B cell (primary cell): ENCODE measurements around the gene NRXN2. TPM values are rescaled to one million over a fixed set of nuclear protein-coding genes. Genes with fewer than 3 reads are reported as not detected.

Source experiments
- ATAC-seq: fragments of 200-7000 bp; cut with Tn5 transposase; one replicate; pipeline ENCODE4 v1.10.0; 2021; ENCODE audit warnings: low read depth, mild to moderate bottlenecking, moderate number of reproducible peaks, moderate library complexity
- CTCF ChIA-PET: fragments of 350-600 bp; sonication (Branson Sonifier 250); formaldehyde crosslinking; loops from one replicate; lab custom pipeline; 2021; ENCODE audit warnings: antibody characterized with exemption, inconsistent platforms; lab: Charles Lee
- POLR2A ChIA-PET: fragments of 350-600 bp; sonication (Branson Sonifier 250); formaldehyde crosslinking; loops from one replicate; lab custom pipeline; 2021; ENCODE audit warnings: antibody characterized with exemption; lab: Charles Lee
- DNase-seq: peaks from one replicate; pipeline ENCODE4 v3.0.0; 2013
- H2AFZ ChIP-seq: 2 replicates; pipeline ENCODE4 v1.6.1; 2012; ENCODE audit warnings: mild to moderate bottlenecking, low read depth, low read length; ENCODE audit not compliant: insufficient read depth, poor library complexity, severe bottlenecking
- H3K27ac ChIP-seq, 2 donors: 1 replicate in 1 of 2; 2 replicates in 1 of 2; pipeline ENCODE4 v1.5.1; 2012 to 2013; ENCODE audit warnings: low read length in 2 of 2, mild to moderate bottlenecking in 2 of 2, moderate library complexity in 1 of 2
- H3K27me3 ChIP-seq, 4 experiments: fragments of 200-600 bp in 1 of 4; sonication (generic) in 1 of 4; replicated peaks in 1 of 4; 1 replicate in 2 of 4; 2 replicates in 2 of 4; pipeline versions ENCODE4 v1.6.1 to v1.7.0; 2013 to 2016; ENCODE audit warnings: low read length in 3 of 4, mild to moderate bottlenecking in 2 of 4, mixed read lengths in 1 of 4, moderate library complexity in 1 of 4; ENCODE audit not compliant: insufficient read depth in 4 of 4, control insufficient read depth in 3 of 4; ENCODE audit errors: control extremely low read depth in 1 of 4
- H3K36me3 ChIP-seq, 2 experiments: replicated peaks in 1 of 2; 1 replicate in 1 of 2; 2 replicates in 1 of 2; pipeline versions ENCODE4 v1.6.1 to v1.7.1; 2013; ENCODE audit warnings: low read length in 1 of 2; ENCODE audit not compliant: insufficient read depth in 2 of 2, control insufficient read depth in 1 of 2; ENCODE audit errors: control extremely low read depth in 1 of 2, extremely low read depth in 1 of 2
- H3K4me1 ChIP-seq, 2 donors: fragments of 200-600 bp in 1 of 2; sonication (generic) in 1 of 2; 1 replicate in 1 of 2; 2 replicates in 1 of 2; pipeline versions ENCODE4 v1.5.1 to v1.6.1; 2013 to 2017; ENCODE audit warnings: low read length in 2 of 2; ENCODE audit not compliant: control insufficient read depth in 2 of 2, insufficient read depth in 2 of 2
- H3K4me2 ChIP-seq: replicated peaks from 2 replicates; pipeline ENCODE3; 2012; ENCODE audit warnings: mild to moderate bottlenecking, low read depth, low read length; ENCODE audit not compliant: poor library complexity, severe bottlenecking
- H3K4me3 ChIP-seq, 5 experiments: fragments of 200-600 bp in 1 of 5; sonication (generic) in 1 of 5; 1 replicate in 3 of 5; 2 replicates in 2 of 5; pipeline versions ENCODE4 v1.5.1 to v1.7.0; 2011 to 2016; ENCODE audit warnings: low read length in 4 of 5, mild to moderate bottlenecking in 4 of 5, low read depth in 2 of 5, control low read depth in 1 of 5, moderate library complexity in 1 of 5; ENCODE audit not compliant: insufficient read depth in 1 of 5; ENCODE audit errors: control extremely low read depth in 1 of 5, extremely low read depth in 1 of 5
- H3K79me2 ChIP-seq: fragments of 200-600 bp; sonication (generic); one replicate; pipeline ENCODE4 v1.6.0; 2016; ENCODE audit warnings: low read length; ENCODE audit not compliant: control insufficient read depth, insufficient read depth
- H3K9ac ChIP-seq: fragments of 200-600 bp; sonication (generic); 2 replicates; pipeline ENCODE4 v1.6.1; 2017; ENCODE audit warnings: mild to moderate bottlenecking, low read length, moderate library complexity
- H3K9me3 ChIP-seq, 3 donors: one replicate each; pipeline versions ENCODE4 v1.6.1 to v1.7.1; 2013; ENCODE audit warnings: low read length in 2 of 3; ENCODE audit not compliant: control insufficient read depth in 2 of 3, insufficient read depth in 1 of 3; ENCODE audit errors: control extremely low read depth in 1 of 3
- H4K20me1 ChIP-seq: 2 replicates; pipeline ENCODE4 v1.6.0; 2012; ENCODE audit warnings: mild to moderate bottlenecking, low read length; ENCODE audit not compliant: insufficient read depth, control insufficient read depth, poor library complexity, severe bottlenecking
- H3K27ac Mint-ChIP-seq: one replicate; pipeline ENCODE4 v1.8.0; 2021; ENCODE audit warnings: mixed read lengths
- H3K27me3 Mint-ChIP-seq: one replicate; pipeline ENCODE4 v1.8.0; 2021; ENCODE audit warnings: mixed read lengths
- H3K4me1 Mint-ChIP-seq: one replicate; pipeline ENCODE4 v1.8.0; 2021; ENCODE audit warnings: mixed read lengths
- H3K4me3 Mint-ChIP-seq: one replicate; pipeline ENCODE4 v1.8.0; 2021; ENCODE audit warnings: mixed read lengths
- H3K9me3 Mint-ChIP-seq: one replicate; pipeline ENCODE4 v1.8.0; 2022; ENCODE audit warnings: mixed read lengths; ENCODE audit not compliant: insufficient read depth
- CTCF ChIP-seq: fragments of 200-600 bp; IDR thresholded peaks from one replicate; pipeline ENCODE4 v1.8.0; 2022; ENCODE audit warnings: antibody characterized with exemption, mild to moderate bottlenecking
- EZH2 ChIP-seq: IDR thresholded peaks from 2 replicates; pipeline ENCODE4 v1.6.1; 2012; ENCODE audit warnings: borderline replicate concordance, low read depth, mild to moderate bottlenecking, moderate library complexity, low read length; ENCODE audit not compliant: insufficient read depth, poor library complexity, severe bottlenecking
- WGBS: methylation state at CpG from one replicate; pipeline ENCODE4 v1.1.5; 2013; ENCODE audit warnings: missing lambda C conversion rate; ENCODE audit not compliant: insufficient coverage; 5-methylcytosine and 5-hydroxymethylcytosine counted together
- intact Hi-C: fragments of 100-400 bp; cut with micrococcal nuclease; formaldehyde crosslinking; loops from one replicate; pipeline ENCODE4 v1.10.0; 2022
- polyA plus RNA-seq: library from polyadenylated mRNA; depleted of rRNA; stranded (reverse); fragments of >200 nt; gene quantifications from 2 replicates; pipeline ENCODE4 v1.2.3, GENCODE V29; 2012
- total RNA-seq, 2 donors: library from RNA; stranded (reverse); fragments of 120-200 nt in 1 of 2; gene quantifications; 1 replicate in 1 of 2; 2 replicates in 1 of 2; pipeline versions ENCODE4 v1.2.3 to v1.2.4, GENCODE V29; 2013 to 2022

Gene NRXN2
- total and polyA plus RNA-seq, 2 donors (not counting 1 experiment from before 2014, with no cell fraction given): 0.01 to 0.52 TPM

DNA sequence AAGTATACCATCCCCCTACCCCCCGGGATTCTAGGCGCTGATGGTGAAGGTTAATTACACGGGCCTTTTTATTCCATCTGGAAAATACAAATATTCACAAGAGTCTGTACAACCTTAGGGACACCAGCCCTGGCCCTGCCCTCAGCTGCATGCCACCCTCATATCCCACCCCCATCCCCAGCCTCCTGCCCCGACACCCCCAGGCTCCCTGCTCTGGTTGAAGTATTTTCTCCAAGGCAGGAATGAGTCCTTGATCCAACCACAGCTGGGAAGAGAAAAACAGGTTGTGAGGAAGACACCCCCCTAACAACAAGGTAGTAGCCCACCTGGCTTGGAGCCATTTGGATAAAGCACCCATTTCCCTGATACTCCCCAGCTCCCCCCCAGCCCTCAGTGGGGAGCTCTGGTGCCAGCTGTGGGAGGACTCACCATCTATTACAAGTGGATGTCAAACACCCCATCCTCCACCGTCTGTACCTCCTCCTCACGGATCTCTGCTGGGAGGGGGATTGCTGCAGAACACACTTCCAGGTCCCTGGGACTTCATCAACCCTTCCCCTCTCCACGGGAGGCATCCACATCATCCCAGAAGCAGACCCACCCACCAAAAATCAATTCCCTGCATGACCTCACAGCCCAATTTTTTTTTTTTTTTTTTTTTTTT, 4.0 kb upstream of the NRXN2 start:
- ChIA-PET CTCF (interaction anchor here (1.2 to 1.5 kb wide), 2 partner anchors 16 to 45 kb away, joined by 3 to 5 read pairs; no protein-coding TSS in a partner anchor), POLR2A (interaction anchor here (0.6 to 0.7 kb wide), 2 partner anchors 20 to 37 kb away, joined by 4 to 6 read pairs; no protein-coding TSS in a partner anchor)
- Histone ChIP-seq H3K27ac (no peak overlapping the region), H3K79me2 (peaks cover 5% of the 10 kb centered on the region), H3K9me3 (no peaks in the 10 kb centered on the region), H3K36me3 (peaks cover 0 to 53% of the 10 kb centered on the region in 2 experiments), H3K4me3 (no peak overlapping the region), H2AFZ (no peak overlapping the region), H4K20me1 (peaks cover 77% of the 10 kb centered on the region), H3K9ac (no peak overlapping the region), H3K4me2 (no peak overlapping the region), H3K27me3 (peaks cover 0 to 7% (median 2%) of the 10 kb centered on the region in 4 experiments), H3K4me1 (peaks cover 13 to 23% of the 10 kb centered on the region in 2 donors)
- intact Hi-C loops: no loop called here
- Mint-ChIP-seq H3K4me3 (no peak overlapping the region), H3K27me3 (peaks cover 4% of the 10 kb centered on the region), H3K27ac (peak overlapping the region; percentile 41), H3K4me1 (peaks cover 27% of the 10 kb centered on the region), H3K9me3 (no peaks in the 10 kb centered on the region)
- TF ChIP-seq EZH2: no peak
- no peak for TF ChIP-seq CTCF
- ATAC-seq (no peak), DNase-seq (no peak)
- WGBS: 97% methylated on average over 5 of the region's 7 CpGs

GRCh38 chr11:64726211-64726641, 3.2 kb upstream of the NRXN2 start:
- H4K20me1 ChIP-seq: peaks cover 69% of the 10 kb centered on the region
- no peak overlapping the region for H3K4me2 ChIP-seq
- H2AFZ ChIP-seq: no peak overlapping the region
- intact Hi-C loops: no loop called here
- H3K4me3 Mint-ChIP-seq: no peak overlapping the region
- H3K79me2 ChIP-seq: no peaks in the 10 kb centered on the region
- H3K9me3 ChIP-seq: no peaks in the 10 kb centered on the region
- DNase-seq (no peak), ATAC-seq (no peak)
- H3K4me3 ChIP-seq: no peak overlapping the region
- peaks cover 5% of the 10 kb centered on the region for H3K27me3 Mint-ChIP-seq
- POLR2A ChIA-PET: no interaction called here
- no peak overlapping the region for H3K27ac ChIP-seq
- CTCF ChIA-PET: interaction anchor here (1.2 to 1.5 kb wide), 2 partner anchors 17 to 46 kb away, joined by 3 to 5 read pairs; no protein-coding TSS in a partner anchor
- H3K4me1 Mint-ChIP-seq: peaks cover 24% of the 10 kb centered on the region
- WGBS: 93% methylated on average over 8 of the region's 9 CpGs
- no peak overlapping the region for H3K9ac ChIP-seq
- H3K27ac Mint-ChIP-seq: peak overlapping the region; percentile 41
- no peaks in the 10 kb centered on the region for H3K9me3 Mint-ChIP-seq
- H3K4me1 ChIP-seq: peaks cover 13 to 23% of the 10 kb centered on the region in 2 donors
- TF ChIP-seq CTCF: no peak
- TF ChIP-seq EZH2: no peak
- H3K36me3 ChIP-seq: peaks cover 0 to 45% of the 10 kb centered on the region in 2 experiments
- H3K27me3 ChIP-seq: peaks cover 0 to 14% (median 6%) of the 10 kb centered on the region in 4 experiments
